GM12801 (cell line): ENCODE results near the gene IL21R.

ENCODE experiments used
- CTCF ChIP-seq: IDR thresholded peaks from one replicate; pipeline ENCODE4 v1.5.1; 2011; ENCODE audit warnings: control low read depth; ENCODE audit not compliant: insufficient read length; ENCODE audit errors: extremely low read depth

Gene IL21R

DNA sequence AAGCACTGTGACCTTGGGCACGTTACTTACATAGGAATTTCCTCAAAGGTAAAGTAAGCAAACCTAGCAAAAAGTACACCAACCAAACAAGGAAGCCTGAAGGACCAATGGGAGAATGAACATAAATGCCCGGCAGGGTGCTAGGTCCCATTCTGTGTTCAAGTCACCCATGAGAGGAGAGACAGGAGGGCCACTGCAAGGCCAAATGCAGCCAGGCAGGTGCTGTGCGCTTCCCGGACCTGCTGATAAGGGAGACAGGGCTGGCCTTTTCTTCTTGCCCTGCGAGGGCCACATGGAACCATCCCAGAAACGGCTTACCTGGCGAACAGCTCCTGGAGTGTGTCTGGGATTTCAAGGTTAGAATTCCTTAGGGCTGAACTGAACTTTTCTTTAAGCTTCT is 78.8 kb downstream of the IL21R start:
- no peak for TF ChIP-seq CTCF

DNA sequence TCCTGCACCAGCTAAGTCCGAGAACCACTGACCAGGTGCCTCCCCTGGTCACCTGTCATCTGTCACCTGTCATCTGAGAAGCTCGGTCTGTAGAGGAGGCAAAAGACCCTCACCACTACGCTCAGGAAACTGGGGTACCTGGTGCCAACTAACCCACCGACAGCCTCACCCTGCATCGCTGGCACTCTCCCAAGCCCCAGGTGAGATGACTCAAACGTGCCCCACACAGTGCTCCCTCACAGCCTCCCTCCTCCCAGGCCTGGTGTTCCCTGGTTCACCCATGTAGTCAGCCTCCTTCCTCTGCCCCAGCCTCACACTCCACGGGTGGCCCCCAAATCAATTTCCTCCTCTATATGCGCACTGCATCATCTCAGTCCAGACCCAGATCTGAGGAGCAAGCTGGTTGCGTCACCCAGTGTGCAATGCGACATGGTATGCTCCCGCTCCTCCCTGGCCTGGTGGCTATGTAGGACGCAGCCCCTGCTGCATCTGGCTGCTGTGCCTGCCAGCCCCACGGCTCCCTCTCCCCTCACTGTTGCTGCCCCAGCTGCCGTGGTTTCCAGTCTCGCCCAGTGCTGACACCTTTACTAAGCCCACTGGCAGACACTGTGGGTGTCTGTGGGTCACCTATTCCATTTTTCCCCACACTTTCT is 79.4 kb downstream of the IL21R start:
- no peak for TF ChIP-seq CTCF

DNA sequence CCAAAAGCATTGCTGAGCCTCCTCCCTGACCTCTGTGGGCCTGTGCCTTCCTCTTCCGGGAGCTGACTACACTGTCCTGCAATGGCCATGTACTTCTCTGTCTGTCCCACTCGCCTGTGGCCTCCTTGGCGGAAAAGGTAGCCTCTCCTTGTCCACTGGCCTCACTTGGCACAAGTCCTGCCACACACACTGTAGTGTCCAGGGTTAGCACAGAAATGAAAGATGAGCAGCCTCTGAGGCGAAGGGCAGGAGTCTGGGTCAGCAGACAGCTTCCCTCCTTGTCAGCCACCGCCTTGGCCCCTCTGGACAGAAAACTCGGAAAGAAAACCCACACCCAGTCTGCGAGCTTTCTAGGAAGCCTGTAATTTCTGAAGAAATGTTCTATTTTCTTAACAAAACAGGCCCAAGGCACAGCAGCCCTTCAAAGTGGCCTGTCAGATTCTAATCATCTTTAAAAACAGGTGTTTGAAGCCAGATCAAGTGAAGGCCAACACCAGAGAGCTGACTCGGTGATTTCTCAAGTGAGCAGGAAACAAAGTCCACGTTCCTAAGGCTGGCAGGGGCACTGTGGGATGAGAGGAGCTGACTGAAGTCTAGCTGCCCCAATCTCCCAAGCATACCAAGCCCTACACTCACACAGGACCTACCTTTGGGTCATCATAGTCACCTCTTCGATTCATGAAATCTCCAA is 80.6 kb downstream of the IL21R start:
- TF ChIP-seq CTCF, result no peak

GRCh38 chr16:27483088-27483437 is 81.1 kb downstream of the IL21R start:
- TF ChIP-seq CTCF, result no peak

- no peak for TF ChIP-seq CTCF
Measured at GRCh38 chr16:27483624-27484023, 81.7 kb downstream of the IL21R start.

DNA sequence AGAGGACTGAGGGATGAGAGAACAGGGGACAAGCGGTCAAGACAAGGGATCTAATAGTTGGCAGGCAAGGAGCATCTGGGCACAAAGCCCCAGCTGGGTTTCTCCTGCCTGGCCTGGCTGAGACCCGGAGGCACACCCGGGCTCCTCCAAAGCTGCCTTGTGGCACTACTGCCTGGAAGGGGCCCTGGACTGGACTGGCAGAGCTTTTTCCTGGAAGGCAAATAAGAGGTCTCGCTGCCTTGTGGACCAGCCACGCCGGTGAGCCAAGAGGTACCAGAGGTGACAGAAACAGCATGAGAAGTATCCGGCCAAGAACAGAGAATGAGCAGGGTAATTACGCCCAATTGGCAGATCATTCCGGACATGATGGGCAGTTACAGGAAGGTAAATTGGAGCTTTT is 83.2 kb downstream of the IL21R start:
- TF ChIP-seq CTCF, result no peak

- no peak for TF ChIP-seq CTCF
Measured at GRCh38 chr16:27485811-27486210, 83.8 kb downstream of the IL21R start.
